ENCODE measurements around the gene EAF1.
"Not testable (repeated sequence)": the region's sequence is repeated elsewhere in the genome, so short reads cannot be mapped to it uniquely, and the experiment has no call there.

Gene EAF1

GRCh38 chr3:15484551-15484950 lies 57.2 kb downstream of the EAF1 start:
- not testable (repeated sequence) for DNase-seq (ENCODE audit: low spot score)

GRCh38 chr3:15486020-15486419 lies 58.6 kb downstream of the EAF1 start:
- DNase-seq (ENCODE audit: low spot score): no peak

DNA sequence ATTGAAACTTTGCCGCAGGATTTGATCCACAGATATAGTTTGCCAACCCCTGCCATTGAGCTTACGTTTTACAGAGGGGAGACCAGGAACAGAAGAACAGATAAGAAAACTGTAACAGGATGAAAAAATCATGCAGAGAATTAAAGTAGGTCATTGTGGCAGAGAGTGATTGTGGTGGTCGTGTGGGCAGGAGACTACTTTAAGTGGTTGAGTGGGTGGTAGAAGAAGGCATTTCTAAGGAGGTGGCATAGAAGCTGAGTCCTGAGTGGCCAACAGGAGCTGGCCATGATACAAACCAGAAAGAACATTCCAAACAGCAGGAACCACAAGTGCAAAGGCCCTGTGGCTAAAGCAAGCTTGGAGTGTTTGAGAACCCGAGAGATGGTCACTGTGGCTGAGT lies 59.6 kb downstream of the EAF1 start:
- DNase-seq (ENCODE audit: low spot score): no peak

DNA sequence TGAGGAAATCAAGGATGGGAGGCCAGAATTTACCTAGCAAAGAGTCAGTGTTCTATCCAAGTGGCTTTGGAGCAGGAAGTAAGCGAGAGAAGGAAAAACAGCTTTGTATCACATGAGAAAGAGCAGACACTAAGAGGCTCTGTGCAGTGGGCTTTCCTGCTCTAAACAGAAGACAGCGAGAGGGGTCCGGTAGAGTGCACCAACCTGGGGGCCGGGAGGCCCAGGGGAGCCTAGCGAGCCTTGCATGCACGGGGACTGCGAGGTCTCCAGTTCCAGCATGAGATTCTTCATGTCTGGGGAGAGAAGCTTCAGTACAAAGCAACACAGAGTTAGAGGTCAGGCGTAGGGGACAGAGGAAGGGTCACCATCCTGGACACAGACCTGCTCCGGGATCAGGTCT lies 60.6 kb downstream of the EAF1 start:
- no peak for DNase-seq (ENCODE audit: low spot score)

- DNase-seq (ENCODE audit: low spot score): no peak
Observed at GRCh38 chr3:15490158-15490557, 62.8 kb downstream of the EAF1 start.

- DNase-seq (ENCODE audit: low spot score): no peak
Observed at GRCh38 chr3:15491143-15491542, 63.7 kb downstream of the EAF1 start.
